ENCODE measurements around the gene FRYL.

Gene FRYL

DNA sequence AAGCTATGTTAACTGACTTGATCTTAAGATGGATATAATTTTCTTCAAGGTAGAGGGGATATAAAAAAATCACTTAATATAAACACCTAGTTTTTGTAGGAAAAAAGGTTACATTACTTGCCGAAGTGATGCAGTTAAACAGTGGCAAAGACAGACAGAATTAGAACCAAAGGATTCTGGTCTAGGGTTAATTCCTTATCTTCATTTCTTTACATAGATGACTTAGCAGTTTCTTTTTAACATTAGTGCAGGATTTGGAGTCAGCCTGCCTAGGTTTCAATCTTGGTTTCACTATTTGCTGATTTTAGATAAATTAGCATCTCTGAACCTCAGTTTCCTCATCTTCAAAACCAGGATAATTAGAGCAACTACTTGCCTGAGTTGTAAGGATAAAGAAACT, 275.7 kb downstream of the FRYL start:
- Histone ChIP-seq H3K4me3 (ENCODE audit: low read depth, low read length) (no peak overlapping the region), H3K27ac (no peak overlapping the region), H3K36me3 (ENCODE audit: control insufficient read depth, insufficient read depth, low read length) (no peaks in the 10 kb centered on the region), H3K9me3 (ENCODE audit: control insufficient read depth, low read length) (no peaks in the 10 kb centered on the region), H3K9ac (no peak overlapping the region), H2AFZ (no peak overlapping the region), H3K4me1 (no peaks in the 10 kb centered on the region), H3K27me3 (ENCODE audit: control insufficient read depth, insufficient read depth, low read length) (no peaks in the 10 kb centered on the region), H3K79me2 (no peaks in the 10 kb centered on the region), H3K4me2 (ENCODE audit: low read length) (no peak overlapping the region)
- TF ChIP-seq, protein P1, sequence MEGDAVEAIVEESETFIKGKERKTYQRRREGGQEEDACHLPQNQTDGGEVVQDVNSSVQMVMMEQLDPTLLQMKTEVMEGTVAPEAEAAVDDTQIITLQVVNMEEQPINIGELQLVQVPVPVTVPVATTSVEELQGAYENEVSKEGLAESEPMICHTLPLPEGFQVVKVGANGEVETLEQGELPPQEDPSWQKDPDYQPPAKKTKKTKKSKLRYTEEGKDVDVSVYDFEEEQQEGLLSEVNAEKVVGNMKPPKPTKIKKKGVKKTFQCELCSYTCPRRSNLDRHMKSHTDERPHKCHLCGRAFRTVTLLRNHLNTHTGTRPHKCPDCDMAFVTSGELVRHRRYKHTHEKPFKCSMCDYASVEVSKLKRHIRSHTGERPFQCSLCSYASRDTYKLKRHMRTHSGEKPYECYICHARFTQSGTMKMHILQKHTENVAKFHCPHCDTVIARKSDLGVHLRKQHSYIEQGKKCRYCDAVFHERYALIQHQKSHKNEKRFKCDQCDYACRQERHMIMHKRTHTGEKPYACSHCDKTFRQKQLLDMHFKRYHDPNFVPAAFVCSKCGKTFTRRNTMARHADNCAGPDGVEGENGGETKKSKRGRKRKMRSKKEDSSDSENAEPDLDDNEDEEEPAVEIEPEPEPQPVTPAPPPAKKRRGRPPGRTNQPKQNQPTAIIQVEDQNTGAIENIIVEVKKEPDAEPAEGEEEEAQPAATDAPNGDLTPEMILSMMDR (IDR thresholded peaks at IDR 0.05): no peak

DNA sequence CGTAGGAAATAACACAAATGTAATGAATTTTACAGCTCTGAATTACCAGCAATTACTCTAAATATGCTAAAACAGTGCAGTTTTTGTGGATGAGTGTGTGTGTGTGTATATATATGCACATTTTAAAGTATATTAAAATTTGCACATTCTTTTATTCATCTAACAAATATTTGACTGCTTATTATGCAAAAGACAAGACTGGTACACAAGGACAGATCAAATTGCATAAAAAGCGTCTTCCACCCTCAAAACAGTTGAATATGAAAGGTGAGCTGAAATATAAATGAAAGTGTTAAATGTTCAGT, 276.1 kb downstream of the FRYL start:
- Histone ChIP-seq H3K4me2 (ENCODE audit: low read length) (no peak overlapping the region), H3K36me3 (ENCODE audit: control insufficient read depth, insufficient read depth, low read length) (no peaks in the 10 kb centered on the region), H3K9ac (no peak overlapping the region), H2AFZ (no peak overlapping the region), H3K4me3 (ENCODE audit: low read depth, low read length) (no peak overlapping the region), H3K4me1 (no peaks in the 10 kb centered on the region), H3K27ac (no peak overlapping the region), H3K79me2 (no peaks in the 10 kb centered on the region), H3K9me3 (ENCODE audit: control insufficient read depth, low read length) (no peaks in the 10 kb centered on the region), H3K27me3 (ENCODE audit: control insufficient read depth, insufficient read depth, low read length) (no peaks in the 10 kb centered on the region)
- TF ChIP-seq, protein P1 (IDR thresholded peaks at IDR 0.05): no peak

DNA sequence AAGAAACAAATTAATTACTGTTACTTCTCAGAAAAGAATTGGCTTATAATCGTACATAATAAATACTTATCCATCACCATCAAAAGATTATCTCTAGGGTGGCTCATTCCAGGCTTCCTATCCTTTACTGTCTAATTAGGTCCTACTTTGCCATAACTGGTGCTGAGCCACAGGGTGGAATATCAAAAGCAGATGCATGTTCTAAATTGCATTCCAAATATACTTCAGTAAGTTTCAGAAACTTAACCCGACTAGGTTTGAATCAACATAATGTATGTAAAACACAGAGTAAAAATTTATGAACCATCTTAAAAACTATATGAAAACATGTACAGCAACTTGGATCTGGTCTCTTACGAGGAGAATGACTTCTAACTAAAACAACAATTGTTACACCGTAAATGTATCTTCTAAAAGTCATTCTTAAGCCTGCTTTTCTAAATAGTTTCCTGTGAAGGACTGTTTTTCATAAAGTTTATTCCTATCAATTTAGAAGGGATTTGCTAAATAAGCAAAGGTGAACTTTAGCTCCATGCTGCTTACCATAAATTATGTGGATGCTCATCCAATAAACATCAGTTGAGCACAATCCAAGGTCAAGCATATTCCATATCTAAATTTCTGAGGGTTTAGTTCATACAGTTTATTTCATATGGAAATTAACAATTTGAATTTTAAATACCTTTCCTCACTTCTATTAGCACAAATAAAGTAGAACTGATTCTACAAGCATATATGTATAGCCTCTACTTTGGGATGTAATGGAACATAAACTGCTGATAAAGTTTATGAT, 276.6 kb downstream of the FRYL start:
- H3K27me3 ChIP-seq (ENCODE audit: control insufficient read depth, insufficient read depth, low read length): no peaks in the 10 kb centered on the region
- no peak overlapping the region for H2AFZ ChIP-seq
- no peak overlapping the region for H3K9ac ChIP-seq
- H3K4me1 ChIP-seq: no peaks in the 10 kb centered on the region
- H3K4me2 ChIP-seq (ENCODE audit: low read length): no peak overlapping the region
- H3K79me2 ChIP-seq: no peaks in the 10 kb centered on the region
- H3K4me3 ChIP-seq (ENCODE audit: low read depth, low read length): no peak overlapping the region
- H3K9me3 ChIP-seq (ENCODE audit: control insufficient read depth, low read length): no peaks in the 10 kb centered on the region
- H3K27ac ChIP-seq: no peak overlapping the region
- no peaks in the 10 kb centered on the region for H3K36me3 ChIP-seq (ENCODE audit: control insufficient read depth, insufficient read depth, low read length)
- TF ChIP-seq, protein P1 (IDR thresholded peaks at IDR 0.05): no peak

DNA sequence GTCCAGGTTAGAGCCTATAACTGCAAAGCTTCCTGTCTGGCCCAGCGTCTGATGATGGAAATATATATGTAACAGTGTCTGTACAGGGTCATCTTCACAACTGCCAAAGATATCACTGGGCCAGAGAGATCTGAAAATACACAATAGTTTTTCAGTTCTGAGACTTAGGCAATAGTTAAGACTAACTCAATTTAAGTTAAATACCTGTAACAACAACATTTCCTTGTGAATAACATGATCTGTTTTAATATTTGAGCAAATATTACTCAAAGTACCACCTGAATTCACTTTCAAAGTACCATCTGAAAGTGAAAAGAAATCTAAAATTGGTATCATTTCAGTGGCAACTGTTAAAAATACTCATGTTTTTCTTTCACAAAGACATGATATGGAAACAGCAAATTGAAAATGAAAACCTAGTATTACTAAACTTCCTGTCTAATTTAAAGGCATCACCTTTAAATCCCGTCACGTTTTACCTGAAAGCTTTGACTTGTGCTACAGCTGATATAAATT, 280.5 kb downstream of the FRYL start:
- H3K36me3 ChIP-seq (ENCODE audit: control insufficient read depth, insufficient read depth, low read length): no peaks in the 10 kb centered on the region
- no peaks in the 10 kb centered on the region for H3K79me2 ChIP-seq
- H3K27me3 ChIP-seq (ENCODE audit: control insufficient read depth, insufficient read depth, low read length): no peaks in the 10 kb centered on the region
- H3K27ac ChIP-seq: no peak overlapping the region
- no peak overlapping the region for H3K4me3 ChIP-seq (ENCODE audit: low read depth, low read length)
- no peaks in the 10 kb centered on the region for H3K9me3 ChIP-seq (ENCODE audit: control insufficient read depth, low read length)
- no peak overlapping the region for H2AFZ ChIP-seq
- TF ChIP-seq, protein P1 (IDR thresholded peaks at IDR 0.05): no peak
- no peak overlapping the region for H3K4me2 ChIP-seq (ENCODE audit: low read length)
- H3K4me1 ChIP-seq: no peaks in the 10 kb centered on the region
- no peak overlapping the region for H3K9ac ChIP-seq

DNA sequence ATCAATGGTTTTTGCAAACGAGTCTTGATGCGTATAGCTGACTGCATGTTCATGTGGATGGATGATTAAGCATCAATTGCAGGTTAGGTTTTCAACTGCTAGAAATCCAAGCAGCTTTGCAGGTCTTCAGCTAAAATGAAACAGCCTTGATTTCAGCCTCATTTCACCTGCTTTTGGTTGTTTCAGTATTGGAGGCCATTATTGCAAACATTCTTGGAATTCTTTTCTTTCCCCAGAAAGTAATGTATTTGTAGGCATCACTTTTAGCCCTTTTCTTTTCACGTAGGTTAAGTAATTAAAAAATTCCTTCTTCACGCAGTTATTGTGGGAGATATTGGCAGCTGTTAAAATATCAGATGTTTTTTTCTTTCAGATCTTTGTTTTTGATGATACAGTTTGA, 281.2 kb downstream of the FRYL start:
- H3K4me1 ChIP-seq: no peaks in the 10 kb centered on the region
- no peak overlapping the region for H2AFZ ChIP-seq

More for the DNA sequence above, 281.2 kb downstream of the FRYL start:
- H3K4me2 ChIP-seq (ENCODE audit: low read length): no peak overlapping the region
- no peak overlapping the region for H3K27ac ChIP-seq
- no peak overlapping the region for H3K4me3 ChIP-seq (ENCODE audit: low read depth, low read length)
- TF ChIP-seq, protein P1 (IDR thresholded peaks at IDR 0.05): no peak
- H3K9ac ChIP-seq: no peak overlapping the region
- no peaks in the 10 kb centered on the region for H3K36me3 ChIP-seq (ENCODE audit: control insufficient read depth, insufficient read depth, low read length)
- H3K27me3 ChIP-seq (ENCODE audit: control insufficient read depth, insufficient read depth, low read length): no peaks in the 10 kb centered on the region
- no peaks in the 10 kb centered on the region for H3K79me2 ChIP-seq
- H3K9me3 ChIP-seq (ENCODE audit: control insufficient read depth, low read length): no peaks in the 10 kb centered on the region
